ENCODE results near the gene CDH13.

Gene CDH13

GRCh38 chr16:83706394-83706793, 1079.6 kb downstream of the CDH13 start:
- intact Hi-C loops (cut with micrococcal nuclease): no loop called here
- no peaks in the 10 kb centered on the region for H3K36me3 Mint-ChIP-seq (ENCODE audit: low read depth)
- no peak overlapping the region for H3K4me3 Mint-ChIP-seq
- peaks cover 6% of the 10 kb centered on the region for H3K27me3 Mint-ChIP-seq
- H3K9me3 Mint-ChIP-seq: no peaks in the 10 kb centered on the region
- H3K27ac Mint-ChIP-seq: no peak overlapping the region
- H3K4me1 Mint-ChIP-seq (ENCODE audit: low read depth): no peaks in the 10 kb centered on the region

GRCh38 chr16:83711069-83711468, 1084.3 kb downstream of the CDH13 start:
- no peak overlapping the region for H3K27ac Mint-ChIP-seq
- no peaks in the 10 kb centered on the region for H3K4me1 Mint-ChIP-seq (ENCODE audit: low read depth)
- no peaks in the 10 kb centered on the region for H3K9me3 Mint-ChIP-seq
- no peaks in the 10 kb centered on the region for H3K36me3 Mint-ChIP-seq (ENCODE audit: low read depth)
- H3K27me3 Mint-ChIP-seq: peaks cover 1% of the 10 kb centered on the region
- intact Hi-C loops (cut with micrococcal nuclease): no loop called here
- H3K4me3 Mint-ChIP-seq: no peak overlapping the region

GRCh38 chr16:83713597-83713996, 1086.8 kb downstream of the CDH13 start:
- no peaks in the 10 kb centered on the region for H3K27me3 Mint-ChIP-seq
- intact Hi-C loops (cut with micrococcal nuclease): no loop called here
- no peaks in the 10 kb centered on the region for H3K36me3 Mint-ChIP-seq (ENCODE audit: low read depth)
- H3K9me3 Mint-ChIP-seq: no peaks in the 10 kb centered on the region
- H3K4me3 Mint-ChIP-seq: no peak overlapping the region
- no peak overlapping the region for H3K27ac Mint-ChIP-seq
- H3K4me1 Mint-ChIP-seq (ENCODE audit: low read depth): no peaks in the 10 kb centered on the region

DNA sequence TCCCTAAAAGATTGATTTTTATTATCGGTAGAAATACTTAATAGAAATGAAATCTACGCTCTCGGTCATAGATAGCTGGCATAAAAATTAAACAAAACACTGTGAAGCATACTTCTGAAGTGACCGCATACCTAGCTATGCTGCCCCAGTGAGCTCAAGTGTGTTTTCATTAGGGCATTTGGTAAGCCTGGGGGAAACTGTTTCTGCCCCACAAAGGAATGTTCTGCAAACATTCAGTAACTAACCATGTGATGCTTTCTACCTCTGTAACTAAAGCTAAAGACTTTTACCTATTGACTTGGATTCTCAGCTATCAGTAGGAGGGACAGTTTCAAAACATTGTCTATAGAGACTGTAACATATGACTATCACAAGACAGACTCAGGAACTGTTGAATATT, 1087.5 kb downstream of the CDH13 start:
- no peaks in the 10 kb centered on the region for H3K27me3 Mint-ChIP-seq
- no peaks in the 10 kb centered on the region for H3K4me1 Mint-ChIP-seq (ENCODE audit: low read depth)
- intact Hi-C loops (cut with micrococcal nuclease): no loop called here
- no peaks in the 10 kb centered on the region for H3K36me3 Mint-ChIP-seq (ENCODE audit: low read depth)
- H3K27ac Mint-ChIP-seq: no peak overlapping the region
- H3K9me3 Mint-ChIP-seq: no peaks in the 10 kb centered on the region
- H3K4me3 Mint-ChIP-seq: no peak overlapping the region

GRCh38 chr16:83715217-83715920, 1088.6 kb downstream of the CDH13 start:
- Mint-ChIP-seq H3K4me1 (ENCODE audit: low read depth) (no peaks in the 10 kb centered on the region), H3K4me3 (no peak overlapping the region), H3K9me3 (no peaks in the 10 kb centered on the region), H3K36me3 (ENCODE audit: low read depth) (no peaks in the 10 kb centered on the region), H3K27ac (no peak overlapping the region), H3K27me3 (no peaks in the 10 kb centered on the region)
- intact Hi-C loops (cut with micrococcal nuclease): no loop called here

GRCh38 chr16:83717308-83717707, 1090.5 kb downstream of the CDH13 start:
- Mint-ChIP-seq H3K4me3 (no peak overlapping the region), H3K36me3 (ENCODE audit: low read depth) (no peaks in the 10 kb centered on the region), H3K9me3 (no peaks in the 10 kb centered on the region), H3K4me1 (ENCODE audit: low read depth) (no peaks in the 10 kb centered on the region), H3K27ac (no peak overlapping the region), H3K27me3 (no peaks in the 10 kb centered on the region)
- intact Hi-C loops (cut with micrococcal nuclease): no loop called here

- no peak overlapping the region for H3K27ac Mint-ChIP-seq
- no peaks in the 10 kb centered on the region for H3K4me1 Mint-ChIP-seq (ENCODE audit: low read depth)
- no peaks in the 10 kb centered on the region for H3K9me3 Mint-ChIP-seq
- intact Hi-C loops (cut with micrococcal nuclease): no loop called here
- no peaks in the 10 kb centered on the region for H3K27me3 Mint-ChIP-seq
- no peaks in the 10 kb centered on the region for H3K36me3 Mint-ChIP-seq (ENCODE audit: low read depth)
- no peak overlapping the region for H3K4me3 Mint-ChIP-seq
Observed at GRCh38 chr16:83717814-83718213, 1091.0 kb downstream of the CDH13 start.

DNA sequence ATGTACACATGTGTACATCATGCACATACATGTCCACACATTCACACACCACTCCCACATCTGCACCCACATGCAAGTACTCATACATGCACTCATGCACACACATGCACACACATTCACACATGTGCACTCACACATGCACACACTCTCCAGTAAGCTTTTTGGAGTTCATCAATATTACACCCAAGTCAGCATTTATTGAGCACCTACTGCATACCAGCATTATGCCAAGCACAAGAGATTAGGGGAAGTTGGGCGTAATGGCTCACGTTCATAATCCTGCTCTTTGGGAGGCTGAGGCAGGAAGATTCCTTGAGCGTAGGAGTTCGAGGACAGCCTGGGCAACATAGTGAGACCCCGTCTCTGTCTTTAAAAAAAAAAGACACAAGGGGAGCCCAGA, 1093.4 kb downstream of the CDH13 start:
- intact Hi-C loops (cut with micrococcal nuclease): no loop called here
- no peak overlapping the region for H3K4me3 Mint-ChIP-seq
- H3K9me3 Mint-ChIP-seq: no peaks in the 10 kb centered on the region
- H3K36me3 Mint-ChIP-seq (ENCODE audit: low read depth): no peaks in the 10 kb centered on the region
- H3K4me1 Mint-ChIP-seq (ENCODE audit: low read depth): no peaks in the 10 kb centered on the region
- H3K27me3 Mint-ChIP-seq: no peaks in the 10 kb centered on the region
- no peak overlapping the region for H3K27ac Mint-ChIP-seq

DNA sequence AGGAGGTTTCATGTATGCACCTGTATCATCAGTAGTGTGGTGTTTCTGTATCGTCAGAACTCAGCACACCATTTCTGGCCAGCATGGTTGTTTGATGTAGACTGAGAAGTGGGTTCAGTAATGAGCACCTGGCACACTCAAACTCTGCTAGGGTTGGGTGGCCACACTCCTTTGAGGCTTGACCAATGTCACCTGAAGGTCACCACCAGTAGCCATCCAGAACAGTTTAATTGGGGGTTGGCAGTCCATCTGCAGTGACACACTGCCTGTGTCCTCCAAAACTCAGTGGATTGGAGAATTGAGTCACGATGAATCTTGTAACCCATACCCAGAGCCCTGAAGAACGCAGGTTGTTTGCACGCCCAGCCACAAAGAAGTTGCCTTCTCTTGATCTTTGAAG, 1094.2 kb downstream of the CDH13 start:
- Mint-ChIP-seq H3K4me3 (no peak overlapping the region), H3K4me1 (ENCODE audit: low read depth) (no peaks in the 10 kb centered on the region), H3K9me3 (no peaks in the 10 kb centered on the region), H3K27me3 (no peaks in the 10 kb centered on the region), H3K36me3 (ENCODE audit: low read depth) (no peaks in the 10 kb centered on the region), H3K27ac (no peak overlapping the region)
- intact Hi-C loops (cut with micrococcal nuclease): no loop called here

GRCh38 chr16:83721676-83722075, 1094.9 kb downstream of the CDH13 start:
- no peak overlapping the region for H3K27ac Mint-ChIP-seq
- no peak overlapping the region for H3K4me3 Mint-ChIP-seq
- H3K27me3 Mint-ChIP-seq: no peaks in the 10 kb centered on the region
- intact Hi-C loops (cut with micrococcal nuclease): no loop called here
- H3K9me3 Mint-ChIP-seq: no peaks in the 10 kb centered on the region
- no peaks in the 10 kb centered on the region for H3K36me3 Mint-ChIP-seq (ENCODE audit: low read depth)
- peaks cover 2% of the 10 kb centered on the region for H3K4me1 Mint-ChIP-seq (ENCODE audit: low read depth)

DNA sequence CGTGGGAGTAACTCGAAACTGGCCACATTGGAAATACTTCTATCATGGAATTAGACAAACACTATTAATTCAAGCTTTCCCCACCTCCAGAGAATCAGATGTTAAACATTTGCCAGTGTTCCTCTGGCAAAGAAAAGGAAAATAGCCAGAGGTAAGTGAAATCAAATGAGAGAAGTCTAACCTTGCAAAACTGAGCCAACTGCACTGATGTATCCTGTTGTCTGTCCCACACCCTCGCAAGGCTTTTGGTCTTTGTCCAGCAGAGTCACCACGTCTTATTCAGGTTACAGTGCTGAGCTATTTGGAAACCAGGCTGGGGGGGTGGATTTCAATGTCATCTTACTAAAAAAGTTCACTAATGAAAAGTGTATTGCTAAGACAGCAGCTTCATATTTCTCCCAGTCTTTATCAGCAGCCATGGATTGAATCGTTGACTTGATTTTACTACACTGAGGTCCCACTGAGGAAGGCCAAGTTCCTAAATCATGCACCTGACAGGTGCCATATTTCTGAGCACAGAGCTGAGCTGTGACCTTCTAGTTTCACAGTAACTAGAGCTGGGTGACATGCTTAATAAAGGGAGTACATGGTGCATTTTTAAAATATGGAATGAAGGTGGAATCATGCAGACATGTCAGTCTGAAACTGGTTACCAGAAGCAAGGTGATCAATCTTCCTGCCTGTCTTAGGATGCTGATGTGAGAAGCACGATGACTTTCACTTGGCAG, 1095.9 kb downstream of the CDH13 start:
- Mint-ChIP-seq H3K27me3 (no peaks in the 10 kb centered on the region), H3K4me1 (ENCODE audit: low read depth) (peaks cover 11% of the 10 kb centered on the region), H3K36me3 (ENCODE audit: low read depth) (no peaks in the 10 kb centered on the region), H3K4me3 (no peak overlapping the region), H3K9me3 (no peaks in the 10 kb centered on the region), H3K27ac (no peak overlapping the region)
- intact Hi-C loops (cut with micrococcal nuclease): no loop called here

DNA sequence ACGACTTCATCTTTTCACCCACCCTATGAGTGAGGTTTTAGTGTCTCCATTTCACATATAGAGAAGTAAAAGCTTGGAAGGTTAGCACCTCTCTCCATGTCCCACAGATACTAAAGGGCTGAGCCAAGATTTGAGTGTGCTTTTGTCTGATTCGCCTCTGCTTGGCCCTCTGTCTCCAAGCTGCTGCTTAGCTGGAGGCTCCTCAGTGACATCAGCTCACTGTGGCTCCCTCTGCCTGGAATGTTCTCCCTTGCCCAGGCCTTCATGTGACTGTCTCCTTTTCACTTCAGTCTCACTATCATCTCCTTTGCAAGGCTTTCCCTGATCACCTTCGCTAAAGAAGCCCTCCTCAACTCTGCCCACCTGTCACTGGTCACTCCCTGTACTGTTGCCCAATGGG, 1096.5 kb downstream of the CDH13 start:
- Mint-ChIP-seq H3K4me1 (ENCODE audit: low read depth) (peaks cover 16% of the 10 kb centered on the region), H3K27ac (no peak overlapping the region), H3K27me3 (no peaks in the 10 kb centered on the region), H3K9me3 (no peaks in the 10 kb centered on the region), H3K4me3 (no peak overlapping the region), H3K36me3 (ENCODE audit: low read depth) (no peaks in the 10 kb centered on the region)
- intact Hi-C loops (cut with micrococcal nuclease): no loop called here

GRCh38 chr16:83723901-83724300, 1097.1 kb downstream of the CDH13 start:
- intact Hi-C loops (cut with micrococcal nuclease): no loop called here
- no peaks in the 10 kb centered on the region for H3K36me3 Mint-ChIP-seq (ENCODE audit: low read depth)
- H3K4me3 Mint-ChIP-seq: no peak overlapping the region
- H3K27me3 Mint-ChIP-seq: no peaks in the 10 kb centered on the region
- no peak overlapping the region for H3K27ac Mint-ChIP-seq
- H3K4me1 Mint-ChIP-seq (ENCODE audit: low read depth): peaks cover 16% of the 10 kb centered on the region
- no peaks in the 10 kb centered on the region for H3K9me3 Mint-ChIP-seq

DNA sequence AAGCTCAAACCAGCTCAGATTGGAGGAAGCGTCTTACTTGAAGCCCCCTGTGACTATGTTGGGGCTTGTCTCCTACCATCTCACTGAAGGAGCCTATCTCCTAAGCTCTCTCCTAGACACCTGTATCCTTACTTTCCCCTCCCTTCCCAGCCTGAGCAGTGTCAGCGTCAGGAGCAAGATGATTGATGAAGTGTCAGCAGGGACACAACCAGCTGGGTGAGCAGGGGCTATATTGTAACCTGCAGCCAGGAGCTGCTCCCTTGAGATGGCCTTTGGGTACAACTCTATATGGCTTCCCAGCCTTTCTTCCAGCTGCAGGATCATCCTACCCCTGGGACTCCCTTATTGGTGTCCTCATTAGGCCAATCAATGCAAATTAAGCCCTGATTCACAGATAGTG, 1097.8 kb downstream of the CDH13 start:
- no peaks in the 10 kb centered on the region for H3K27me3 Mint-ChIP-seq
- no peaks in the 10 kb centered on the region for H3K9me3 Mint-ChIP-seq
- no peak overlapping the region for H3K4me3 Mint-ChIP-seq
- no peak overlapping the region for H3K27ac Mint-ChIP-seq
- no peaks in the 10 kb centered on the region for H3K36me3 Mint-ChIP-seq (ENCODE audit: low read depth)
- intact Hi-C loops (cut with micrococcal nuclease): no loop called here
- H3K4me1 Mint-ChIP-seq (ENCODE audit: low read depth): peaks cover 16% of the 10 kb centered on the region

DNA sequence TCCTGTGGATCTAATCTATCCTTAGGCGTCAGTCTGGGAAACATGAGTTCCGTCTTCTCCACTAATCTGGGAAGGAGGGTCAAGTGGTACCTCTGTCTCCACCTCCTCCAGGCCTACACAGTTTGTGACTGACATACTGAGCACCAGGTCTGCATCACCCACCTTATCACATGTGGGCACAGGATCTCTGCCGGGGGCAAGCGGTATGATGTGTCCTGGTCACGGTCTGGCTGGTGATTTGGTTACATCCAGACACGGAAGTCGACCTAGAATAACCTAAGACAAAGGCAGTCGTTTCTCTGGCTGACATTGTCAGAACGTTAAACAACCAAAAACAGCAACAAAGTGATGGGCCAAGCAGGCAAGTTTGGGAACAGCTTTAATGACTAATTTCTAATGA, 1098.5 kb downstream of the CDH13 start:
- Mint-ChIP-seq H3K4me1 (ENCODE audit: low read depth) (peaks cover 16% of the 10 kb centered on the region), H3K4me3 (no peak overlapping the region), H3K36me3 (ENCODE audit: low read depth) (no peaks in the 10 kb centered on the region), H3K27me3 (no peaks in the 10 kb centered on the region), H3K27ac (no peak overlapping the region), H3K9me3 (no peaks in the 10 kb centered on the region)
- intact Hi-C loops (cut with micrococcal nuclease): no loop called here
